ENCODE measurements around the gene CACNA1G.

The CACNA1G gene

GRCh38 chr17:50659179-50659578, 98.7 kb downstream of the CACNA1G start:
- Histone ChIP-seq H3F3A (ENCODE audit: low read depth) (no peaks in the 10 kb centered on the region), H2AFZ (ENCODE audit: low read length) (no peak overlapping the region), H3K79me2 (ENCODE audit: insufficient read depth, low read length) (no peaks in the 10 kb centered on the region), H3K9me3 (ENCODE audit: insufficient read depth, low read depth, low read length) (no peaks in the 10 kb centered on the region), H3K9ac (ENCODE audit: low read depth, low read length, poor library complexity, severe bottlenecking) (no peak overlapping the region), H3K4me1 (ENCODE audit: insufficient read depth, low read length, poor library complexity, severe bottlenecking) (peaks cover 36% of the 10 kb centered on the region), H3K27me3 (ENCODE audit: insufficient read depth, low read length, poor library complexity, severe bottlenecking) (no peaks in the 10 kb centered on the region), H4K20me1 (ENCODE audit: insufficient read depth, low read length, poor library complexity, severe bottlenecking) (no peaks in the 10 kb centered on the region), H3K4me3 (ENCODE audit: low read length, poor library complexity, severe bottlenecking) (no peak overlapping the region), H3K36me3 (ENCODE audit: insufficient read depth, low read length) (no peaks in the 10 kb centered on the region), H3K4me2 (ENCODE audit: low read depth, low read length, poor library complexity, severe bottlenecking) (no peak overlapping the region), H3K9me2 (replicated peaks; ENCODE audit: low read depth, low read length) (no peaks in the 10 kb centered on the region)
- TF ChIP-seq CTCF (conservative IDR thresholded peaks at IDR 0.05; ENCODE audit: low read length) (no peak), EZH2phosphoT487 (IDR thresholded peaks at IDR 0.05; ENCODE audit: borderline replicate concordance) (no peak)

GRCh38 chr17:50660042-50660886, 99.7 kb downstream of the CACNA1G start:
- Histone ChIP-seq H3K9me2 (replicated peaks; ENCODE audit: low read depth, low read length) (no peaks in the 10 kb centered on the region), H3K27me3 (ENCODE audit: insufficient read depth, low read length, poor library complexity, severe bottlenecking) (no peaks in the 10 kb centered on the region), H3K4me1 (ENCODE audit: insufficient read depth, low read length, poor library complexity, severe bottlenecking) (peaks cover 36% of the 10 kb centered on the region), H3K79me2 (ENCODE audit: insufficient read depth, low read length) (no peaks in the 10 kb centered on the region), H3F3A (ENCODE audit: low read depth) (no peaks in the 10 kb centered on the region), H2AFZ (ENCODE audit: low read length) (0 out of 2 replicates have a peak overlapping the region, but pooled peaks have one; percentile 54), H3K4me2 (ENCODE audit: low read depth, low read length, poor library complexity, severe bottlenecking) (no peak overlapping the region), H3K9me3 (ENCODE audit: insufficient read depth, low read depth, low read length) (no peaks in the 10 kb centered on the region), H4K20me1 (ENCODE audit: insufficient read depth, low read length, poor library complexity, severe bottlenecking) (no peaks in the 10 kb centered on the region), H3K9ac (ENCODE audit: low read depth, low read length, poor library complexity, severe bottlenecking) (peak overlapping the region; percentile 31), H3K4me3 (ENCODE audit: low read length, poor library complexity, severe bottlenecking) (no peak overlapping the region), H3K36me3 (ENCODE audit: insufficient read depth, low read length) (no peaks in the 10 kb centered on the region)
- TF ChIP-seq CTCF (conservative IDR thresholded peaks at IDR 0.05; ENCODE audit: low read length) (no peak), EZH2phosphoT487 (IDR thresholded peaks at IDR 0.05; ENCODE audit: borderline replicate concordance) (no peak)

GRCh38 chr17:50660887-50661345, 100.4 kb downstream of the CACNA1G start:
- Histone ChIP-seq H3K79me2 (ENCODE audit: insufficient read depth, low read length) (no peaks in the 10 kb centered on the region), H3K4me3 (ENCODE audit: low read length, poor library complexity, severe bottlenecking) (no peak overlapping the region), H4K20me1 (ENCODE audit: insufficient read depth, low read length, poor library complexity, severe bottlenecking) (no peaks in the 10 kb centered on the region), H3K36me3 (ENCODE audit: insufficient read depth, low read length) (no peaks in the 10 kb centered on the region), H3K9me3 (ENCODE audit: insufficient read depth, low read depth, low read length) (no peaks in the 10 kb centered on the region), H3K27me3 (ENCODE audit: insufficient read depth, low read length, poor library complexity, severe bottlenecking) (no peaks in the 10 kb centered on the region), H3K9me2 (replicated peaks; ENCODE audit: low read depth, low read length) (no peaks in the 10 kb centered on the region), H3F3A (ENCODE audit: low read depth) (no peaks in the 10 kb centered on the region), H3K4me1 (ENCODE audit: insufficient read depth, low read length, poor library complexity, severe bottlenecking) (peaks cover 36% of the 10 kb centered on the region), H2AFZ (ENCODE audit: low read length) (0 out of 2 replicates have a peak overlapping the region, but pooled peaks have one; percentile 54), H3K4me2 (ENCODE audit: low read depth, low read length, poor library complexity, severe bottlenecking) (peak overlapping the region; percentile 52), H3K9ac (ENCODE audit: low read depth, low read length, poor library complexity, severe bottlenecking) (peak overlapping the region; percentile 31)
- no peak for TF ChIP-seq EZH2phosphoT487 (IDR thresholded peaks at IDR 0.05; ENCODE audit: borderline replicate concordance)
- TF ChIP-seq CTCF (conservative IDR thresholded peaks at IDR 0.05; ENCODE audit: low read length): no peak

Measured in Loucy (cell line).